C4-2B (cell line): Measurements from ENCODE around the gene FNDC3B.

Source experiments
- H3K27ac ChIP-seq: fragments of 450-650 bp; 2 replicates; pipeline ENCODE4 v1.5.1; 2017
- CTCF ChIP-seq: fragments of 450-650 bp; conservative IDR thresholded peaks from 2 replicates; pipeline ENCODE4 v1.5.1; 2017; ENCODE audit warnings: mild to moderate bottlenecking
- ZFX ChIP-seq: fragments of 450-650 bp; IDR thresholded peaks from 2 replicates; pipeline ENCODE4 v1.6.1; 2017

Gene FNDC3B

DNA sequence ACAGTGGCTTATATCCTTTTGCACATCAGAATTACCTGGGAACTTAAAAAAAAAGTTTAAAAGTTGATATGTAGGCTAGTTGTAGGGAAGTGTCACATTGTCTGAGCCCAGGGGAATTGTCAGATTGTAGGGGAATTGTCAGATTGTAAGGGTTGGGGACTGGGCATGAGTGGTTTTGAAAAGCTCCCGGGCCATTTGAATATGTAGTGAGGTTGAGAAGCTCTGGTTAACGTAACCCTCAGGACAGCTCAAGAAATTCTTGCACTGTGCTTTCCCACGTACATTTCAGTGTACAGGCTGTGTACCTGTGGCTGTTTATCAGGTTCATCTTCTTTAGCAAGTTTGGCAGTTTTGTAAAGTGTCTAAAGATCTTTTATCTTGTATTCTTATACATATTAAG is 107.0 kb downstream of the FNDC3B start:
- H3K27ac ChIP-seq: no peak overlapping the region
- TF ChIP-seq ZFX: no peak
- TF ChIP-seq CTCF: no peak

- no peak overlapping the region for H3K27ac ChIP-seq
- TF ChIP-seq ZFX (no peak), CTCF (no peak)
These were observed 107.9 kb downstream of the FNDC3B start for GRCh38 chr3:172147113-172147818.

DNA sequence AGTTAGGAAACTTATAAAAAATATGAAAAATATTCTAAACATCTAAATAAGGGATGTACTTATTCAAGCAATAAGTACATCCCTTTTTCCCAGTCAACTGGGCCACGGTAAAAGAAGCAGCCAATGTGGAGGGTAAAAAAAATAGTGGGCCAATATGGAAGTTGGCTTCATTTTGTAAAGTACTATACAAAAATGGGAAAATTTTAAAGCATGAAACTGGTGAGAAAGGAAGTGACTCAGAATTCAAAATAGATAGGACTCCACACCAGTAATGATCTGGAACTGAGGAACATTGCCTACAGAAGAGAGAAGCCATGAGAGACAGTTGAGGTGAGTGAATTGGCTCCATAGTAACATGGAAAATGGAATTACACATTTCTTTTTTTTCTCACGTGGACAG is 108.9 kb downstream of the FNDC3B start:
- H3K27ac ChIP-seq: no peak overlapping the region
- TF ChIP-seq ZFX: no peak
- no peak for TF ChIP-seq CTCF

GRCh38 chr3:172148702-172149565 is 109.6 kb downstream of the FNDC3B start:
- TF ChIP-seq ZFX (no peak), CTCF (no peak)
- no peak overlapping the region for H3K27ac ChIP-seq

DNA sequence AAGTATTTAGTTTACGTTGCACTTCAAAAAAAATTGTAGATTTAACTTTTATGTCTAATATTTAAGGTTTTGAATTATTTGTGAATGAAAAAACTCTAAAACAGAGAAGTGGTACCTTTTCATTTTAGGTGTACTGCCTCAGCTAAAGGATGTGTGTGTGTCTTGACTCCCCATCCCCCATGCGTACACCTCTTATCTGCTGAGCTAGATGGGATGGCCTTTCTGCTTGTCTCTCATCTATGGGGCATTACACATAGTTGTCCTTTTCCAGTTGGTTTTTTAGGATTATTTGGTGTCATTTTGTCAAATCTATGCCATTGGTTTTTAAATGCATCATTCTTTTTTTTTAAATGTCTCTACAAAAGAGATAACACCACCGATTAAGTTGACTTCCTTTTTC is 110.9 kb downstream of the FNDC3B start:
- no peak overlapping the region for H3K27ac ChIP-seq
- TF ChIP-seq CTCF (no peak), ZFX (no peak)

DNA sequence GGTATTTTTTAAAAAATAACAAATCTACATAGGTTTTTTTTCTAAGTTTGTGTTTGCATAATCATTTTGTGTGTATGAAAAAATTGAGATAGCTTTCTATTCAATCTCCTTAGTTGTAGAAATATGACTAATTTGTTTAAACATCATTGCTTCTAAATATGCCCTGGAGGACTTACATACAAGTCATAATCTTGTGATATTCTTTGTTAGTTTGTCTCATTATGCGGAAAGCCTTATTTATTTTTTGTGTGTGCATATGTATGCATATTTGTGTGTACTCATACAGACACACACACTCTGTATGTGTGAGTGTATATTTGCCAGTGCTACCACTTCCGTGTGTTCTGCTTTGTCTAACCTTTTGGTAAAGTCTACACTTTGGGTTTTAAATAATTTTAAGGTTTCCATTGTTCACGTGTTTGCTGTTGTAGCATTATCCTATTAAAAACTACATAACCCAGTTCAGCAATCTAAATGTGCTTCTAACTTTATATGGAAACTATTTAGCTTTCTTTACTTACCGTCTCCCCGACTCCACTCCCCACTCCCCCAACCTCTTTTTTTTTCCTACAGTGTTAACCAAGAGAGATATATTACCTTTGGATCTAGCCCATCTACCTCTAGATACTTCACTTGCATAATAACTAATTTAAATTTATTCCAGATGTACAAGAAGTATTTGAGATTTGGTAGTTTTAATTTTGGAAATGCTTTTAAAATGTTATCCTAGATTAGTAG is 111.7 kb downstream of the FNDC3B start:
- H3K27ac ChIP-seq: no peak overlapping the region
- no peak for TF ChIP-seq CTCF
- no peak for TF ChIP-seq ZFX
